Endothelial cell of umbilical vein (primary cell): Measurements from ENCODE around the gene VAPB. TPM values are rescaled to one million over a fixed set of nuclear protein-coding genes. Genes with fewer than 3 reads are reported as not detected.

ENCODE experiments used
- BruUV-seq: library from RNA; stranded (reverse); fragments of 400-500 nt; replicated peaks from 2 replicates; lab custom pipeline; 2021; lab: Mats Ljungman, UMichigan
- CTCF ChIA-PET: fragments of 300-600, 350-600 bp; sonication (Branson Sonifier 250); formaldehyde crosslinking; loops from one replicate; lab custom pipeline; 2021; ENCODE audit warnings: antibody characterized with exemption, inconsistent platforms; lab: Charles Lee
- POLR2A ChIA-PET: fragments of 300-600, 350-600 bp; sonication (Branson Sonifier 250); formaldehyde crosslinking; loops from one replicate; lab custom pipeline; 2021; ENCODE audit warnings: antibody characterized with exemption, inconsistent platforms; lab: Charles Lee
- DNase-seq: peaks from one replicate; pipeline ENCODE4 v3.0.0-alpha.2; 2011; ENCODE audit warnings: low read depth, low spot score
- FAIRE-seq: peaks from 2 replicates; lab custom pipeline; 2011; peaks lifted over from hg19 to GRCh38; lab: Jason Lieb, UNC
- H2AFZ ChIP-seq: 2 replicates; pipeline ENCODE4 v1.6.0; 2012; ENCODE audit warnings: low read depth, low read length, control low read depth, inconsistent platforms
- H3K27ac ChIP-seq: 2 replicates; pipeline ENCODE4 v1.5.1; 2011; ENCODE audit warnings: low read depth, mild to moderate bottlenecking, control low read depth, low read length, moderate library complexity; ENCODE audit not compliant: insufficient read depth
- H3K27me3 ChIP-seq, 2 experiments: 2 replicates each; pipeline versions ENCODE4 v1.6.0 to v1.6.1; 2011; ENCODE audit warnings: low read length in 2 of 2, mixed read lengths in 1 of 2; ENCODE audit not compliant: control insufficient read depth in 2 of 2, insufficient read depth in 2 of 2
- H3K36me3 ChIP-seq, 2 experiments: 2 replicates in 1 of 2; 3 replicates in 1 of 2; pipeline ENCODE4 v1.5.1; 2011; ENCODE audit warnings: low read length in 2 of 2, mild to moderate bottlenecking in 1 of 2, moderate library complexity in 1 of 2; ENCODE audit not compliant: control insufficient read depth in 2 of 2, insufficient read depth in 2 of 2; ENCODE audit errors: extremely low read depth in 1 of 2
- H3K4me1 ChIP-seq: 3 replicates; pipeline ENCODE4 v1.5.1; 2011; ENCODE audit warnings: mild to moderate bottlenecking, low read length; ENCODE audit not compliant: control insufficient read depth, insufficient read depth; ENCODE audit errors: extremely low read depth
- H3K4me2 ChIP-seq: 2 replicates; pipeline ENCODE4 v1.6.1; 2011; ENCODE audit warnings: low read length, control low read depth, mixed read lengths; ENCODE audit not compliant: insufficient read depth
- H3K4me3 ChIP-seq, 3 experiments: fragments of 200-600 bp in 1 of 3; sonication (generic), shearing (Covaris generic) in 1 of 3; replicated peaks in 1 of 3; 2 replicates each; pipeline ENCODE4 v1.5.1; 2011 to 2016; ENCODE audit warnings: control low read depth in 3 of 3, low read length in 3 of 3, mild to moderate bottlenecking in 2 of 3, inconsistent platforms in 1 of 3, low read depth in 1 of 3, moderate library complexity in 1 of 3; ENCODE audit not compliant: insufficient read depth in 1 of 3
- H3K79me2 ChIP-seq: 2 replicates; pipeline ENCODE4 v1.6.0; 2012; ENCODE audit warnings: low read length, inconsistent platforms; ENCODE audit not compliant: control insufficient read depth, insufficient read depth
- H3K9ac ChIP-seq: replicated peaks from 2 replicates; pipeline ENCODE3; 2011; ENCODE audit warnings: low read length, control low read depth; ENCODE audit not compliant: insufficient read depth; ENCODE audit errors: extremely low read depth
- H3K9me1 ChIP-seq: replicated peaks from 3 replicates; pipeline ENCODE4 v1.6.0; 2011; ENCODE audit warnings: mild to moderate bottlenecking, low read length; ENCODE audit not compliant: control insufficient read depth, insufficient read depth; ENCODE audit errors: extremely low read depth
- H3K9me3 ChIP-seq: replicated peaks from 2 replicates; pipeline ENCODE4 v1.5.1; 2012; ENCODE audit warnings: low read length, inconsistent platforms; ENCODE audit not compliant: control insufficient read depth, insufficient read depth
- H4K20me1 ChIP-seq: replicated peaks from 2 replicates; pipeline ENCODE3; 2011; ENCODE audit warnings: mild to moderate bottlenecking, low read length; ENCODE audit not compliant: control insufficient read depth, insufficient read depth; ENCODE audit errors: extremely low read depth
- CTCF ChIP-seq, 2 donors: IDR thresholded peaks; 1 replicate in 1 of 2; 2 replicates in 1 of 2; pipeline ENCODE4 v1.5.1; 2011; ENCODE audit warnings: low read length in 2 of 2, mild to moderate bottlenecking in 2 of 2, moderate library complexity in 2 of 2, control low read depth in 1 of 2, inconsistent platforms in 1 of 2, low read depth in 1 of 2; ENCODE audit not compliant: insufficient read depth in 1 of 2; ENCODE audit errors: extremely low read depth in 1 of 2
- EZH2 ChIP-seq: IDR thresholded peaks from 2 replicates; pipeline ENCODE4 v1.6.1; 2012; ENCODE audit warnings: borderline replicate concordance, low read depth, mild to moderate bottlenecking, moderate library complexity, low read length, inconsistent platforms; ENCODE audit not compliant: severe bottlenecking
- FOS ChIP-seq: IDR thresholded peaks from 2 replicates; pipeline ENCODE4 v1.6.1; 2011; ENCODE audit warnings: mild to moderate bottlenecking, low read length, moderate library complexity, borderline replicate concordance; ENCODE audit not compliant: insufficient read depth
- GATA2 ChIP-seq: IDR thresholded peaks from 2 replicates; pipeline ENCODE4 v1.7.0; 2011; ENCODE audit warnings: low read depth, mild to moderate bottlenecking, moderate library complexity, mixed read lengths, low read length; ENCODE audit not compliant: insufficient read length, insufficient read depth
- JUN ChIP-seq: IDR thresholded peaks from 2 replicates; pipeline ENCODE4 v1.6.1; 2011; ENCODE audit warnings: borderline replicate concordance, low read depth; ENCODE audit not compliant: insufficient read length, insufficient read depth
- MAX ChIP-seq: IDR thresholded peaks from 2 replicates; pipeline ENCODE4 v1.6.1; 2011; ENCODE audit not compliant: insufficient read depth, insufficient read length
- MYC ChIP-seq: IDR thresholded peaks from one replicate; pipeline ENCODE4 v1.6.1; 2011; ENCODE audit warnings: mild to moderate bottlenecking, low read depth, low read length
- POLR2A ChIP-seq: IDR thresholded peaks from 2 replicates; pipeline ENCODE4 v1.6.1; 2012; ENCODE audit warnings: low read depth, mild to moderate bottlenecking, control low read depth, low read length
- POLR2AphosphoS5 ChIP-seq: IDR thresholded peaks from 2 replicates; pipeline ENCODE4 v1.6.1; 2012; ENCODE audit warnings: low read depth, mild to moderate bottlenecking, control low read depth, low read length, moderate library complexity; ENCODE audit not compliant: insufficient read depth
- dilution Hi-C: fragments of 300-500 bp; cut with MboI; formaldehyde crosslinking; loops from one replicate; pipeline ENCODE4 v1.15.0; 2019; ENCODE audit warnings: low sequenced_read_pairs; ENCODE audit not compliant: extremely low pct_ligation_motif_present
- intact Hi-C: fragments of 100-400 bp; cut with micrococcal nuclease; formaldehyde crosslinking; loops from one replicate; pipeline ENCODE4 v1.10.0; 2022
- polyA plus RNA-seq, 4 experiments: library from polyadenylated mRNA; depleted of rRNA in 3 of 4; stranded (reverse) in 3 of 4; unstranded in 1 of 4; fragments of >200 nt; gene quantifications; 2 replicates each; pipeline versions ENCODE4 v1.2.1 to v1.2.3, GENCODE V29; 2011 to 2012; ENCODE audit warnings: missing spikeins in 1 of 4
- total RNA-seq: library from RNA; stranded (reverse); gene quantifications from 2 replicates; pipeline ENCODE4 v1.2.3, GENCODE V29; 2021

The VAPB gene
- total and polyA plus RNA-seq, 2 donors (not counting 3 experiments of a cell fraction or from before 2014, with no cell fraction given) = 17.9 to 48.9 TPM

GRCh38 chr20:58377766-58378401, 11.1 kb upstream of the VAPB start:
- no peaks in the 10 kb centered on the region for H3K27me3 ChIP-seq
- FAIRE-seq = no peak
- POLR2A ChIA-PET = no interaction called here
- BruUV-seq = no TSS peak
- DNase-seq = no peak
- H3K9me3 ChIP-seq = no peaks in the 10 kb centered on the region
- H3K4me2 ChIP-seq = no peak overlapping the region
- H2AFZ ChIP-seq = no peak overlapping the region
- H3K79me2 ChIP-seq = no peaks in the 10 kb centered on the region
- no peaks in the 10 kb centered on the region for H4K20me1 ChIP-seq
- no peaks in the 10 kb centered on the region for H3K4me1 ChIP-seq
- H3K9ac ChIP-seq = no peak overlapping the region
- no peaks in the 10 kb centered on the region for H3K9me1 ChIP-seq
- no peaks in the 10 kb centered on the region for H3K36me3 ChIP-seq
- TF ChIP-seq CTCF (IDR thresholded peaks at IDR 0.05; ENCODE audit: extremely low read depth in 1 of 2, insufficient read depth in 1 of 2, low read depth in 1 of 2, low read length in 2 of 2) (no peak), JUN (no peak), POLR2A (no peak), GATA2 (no peak), FOS (no peak), MYC (no peak), POLR2AphosphoS5 (no peak), EZH2 (no peak), MAX (no peak)
- H3K27ac ChIP-seq = no peak overlapping the region
- dilution Hi-C loops (no loop called here), intact Hi-C loops (no loop called here)
- no peak overlapping the region for H3K4me3 ChIP-seq
- CTCF ChIA-PET = interaction anchor here (0.8 to 1.8 kb wide), 5 partner anchors 10 to 18 kb away, joined by 3 to 6 read pairs (median 3); partner anchors contain the start of gene VAPB
